Hindlimb muscle (tissue), 1 donor: ENCODE measurements around the gene AIG1. TPM values are rescaled to one million over a fixed set of nuclear protein-coding genes. Genes with fewer than 3 reads are reported as not detected.
"Not testable (repeated sequence)": the region's sequence is repeated elsewhere in the genome, so short reads cannot be mapped to it uniquely, and the experiment has no call there.

Experiments
- DNase-seq: peaks from one replicate; pipeline ENCODE4 v3.0.0-alpha.2; 2013
- polyA plus RNA-seq: library from polyadenylated mRNA; unstranded; fragments of 120-200 nt; gene quantifications from one replicate; pipeline ENCODE4 v1.2.1, GENCODE V29; 2013; ENCODE audit not compliant: insufficient read length

AIG1 gene
- polyA plus RNA-seq, 1 donor, result 35.9 TPM

DNA sequence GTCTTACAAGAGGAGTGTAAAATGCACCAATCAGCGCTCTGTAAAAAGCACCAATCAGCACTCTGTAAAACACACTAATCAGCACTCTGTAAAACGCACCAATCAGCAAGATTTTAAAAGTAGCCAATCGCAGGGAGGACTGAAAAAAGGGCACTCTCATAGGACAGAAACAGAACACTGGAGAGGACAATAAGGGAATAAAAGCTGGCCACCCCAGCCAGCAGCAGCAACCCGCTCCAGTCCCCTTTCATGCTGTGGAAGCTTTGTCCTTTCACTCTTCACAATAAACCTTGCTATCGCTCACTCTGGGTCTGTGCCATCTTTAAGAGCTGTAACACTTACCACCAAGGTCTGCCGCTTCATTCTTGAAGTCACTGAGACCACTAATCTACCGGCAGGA lies 1.7 kb upstream of the AIG1 start:
- no peak for DNase-seq

DNA sequence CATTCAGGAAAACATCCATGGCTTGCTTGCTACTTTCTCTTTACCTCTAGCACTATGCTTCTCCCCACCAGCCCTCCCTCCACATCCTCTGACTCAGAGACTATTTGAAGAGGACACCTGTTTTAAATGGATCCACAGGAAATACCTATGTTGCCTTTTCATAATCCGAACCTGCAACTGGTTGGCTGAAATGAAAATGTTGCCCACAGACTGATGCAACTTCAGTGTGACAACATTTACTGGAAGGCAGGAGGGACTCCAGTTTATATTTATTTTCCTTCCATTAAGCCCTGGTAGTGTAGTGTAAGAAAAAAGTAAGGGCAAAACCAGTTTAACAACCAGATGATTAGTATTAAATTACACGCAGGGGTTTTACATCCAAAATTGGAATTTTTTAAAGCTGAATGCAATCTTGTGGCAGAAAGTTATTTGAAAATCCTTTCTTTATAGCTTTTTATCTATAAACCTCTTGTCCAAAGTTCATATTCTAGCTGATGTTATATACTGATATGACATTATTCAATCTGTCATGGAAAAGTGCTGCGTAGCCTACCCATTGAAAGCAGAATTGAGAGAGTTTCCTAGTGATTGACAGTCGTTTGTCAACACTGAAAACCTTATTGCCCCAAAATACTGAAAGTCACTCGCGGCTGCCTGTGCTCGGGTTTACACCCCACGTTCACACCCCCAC lies 881 bp upstream of the AIG1 start:
- DNase-seq, result peak; percentile 27

DNA sequence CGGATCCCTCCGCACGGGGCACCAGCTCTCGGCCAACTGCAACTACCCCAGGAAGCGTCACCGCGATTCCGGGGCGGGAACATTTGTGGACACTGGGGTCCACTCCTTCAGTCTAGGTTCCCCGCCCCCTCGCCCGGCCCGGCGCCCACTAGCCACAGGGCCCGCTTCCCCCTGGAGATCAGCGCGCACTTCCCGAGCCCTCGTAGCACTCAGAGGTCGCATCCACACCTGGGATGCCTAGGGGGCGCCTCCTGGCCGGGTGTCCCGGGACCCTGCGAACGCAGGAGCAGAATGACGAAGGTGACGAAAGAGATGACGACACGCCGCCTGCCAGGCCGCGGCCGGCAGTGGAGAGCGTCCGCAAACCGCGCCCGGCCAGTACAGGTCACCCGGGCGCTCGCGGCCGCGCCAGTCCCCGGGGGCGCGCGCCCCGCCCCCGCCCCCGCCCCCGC lies 309 bp upstream of the AIG1 start:
- DNase-seq, result peak; percentile 77

DNA sequence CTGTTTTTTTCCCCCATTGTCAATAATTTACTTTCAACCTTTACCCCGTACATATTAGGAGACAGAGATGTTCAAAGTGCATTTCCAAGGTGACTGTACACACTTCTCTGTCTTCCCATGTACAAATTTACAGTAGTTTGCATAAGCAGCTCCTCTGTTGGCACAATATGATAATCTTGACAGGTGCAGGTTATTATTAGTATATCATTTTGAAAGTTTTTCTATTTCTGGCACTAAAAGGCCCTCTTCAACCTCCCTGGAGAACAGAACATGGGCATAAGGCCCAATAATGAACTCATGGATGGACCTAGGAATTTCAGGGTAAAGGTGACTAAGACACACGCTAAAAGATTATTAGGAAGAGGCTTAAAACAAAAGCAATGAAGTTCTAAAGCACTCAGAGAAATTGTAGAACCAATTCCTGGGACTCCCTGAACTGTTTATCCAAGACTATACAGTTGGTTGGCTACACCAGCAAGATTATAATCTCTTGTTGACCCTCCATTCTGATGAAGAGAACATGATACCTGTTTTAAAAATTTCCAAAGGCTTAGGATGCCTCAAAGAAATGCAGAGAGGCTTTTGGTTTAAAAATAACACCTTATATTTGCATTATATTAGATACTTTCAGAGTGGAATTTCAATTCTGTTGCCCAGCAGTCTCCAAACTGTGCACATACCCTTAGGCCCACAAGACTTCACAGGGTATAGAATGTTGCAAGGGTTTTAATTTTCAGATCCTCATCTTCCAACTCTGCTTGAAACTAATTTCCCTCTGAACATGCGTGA lies 1.1 kb downstream of the AIG1 start:
- no peak for DNase-seq

DNA sequence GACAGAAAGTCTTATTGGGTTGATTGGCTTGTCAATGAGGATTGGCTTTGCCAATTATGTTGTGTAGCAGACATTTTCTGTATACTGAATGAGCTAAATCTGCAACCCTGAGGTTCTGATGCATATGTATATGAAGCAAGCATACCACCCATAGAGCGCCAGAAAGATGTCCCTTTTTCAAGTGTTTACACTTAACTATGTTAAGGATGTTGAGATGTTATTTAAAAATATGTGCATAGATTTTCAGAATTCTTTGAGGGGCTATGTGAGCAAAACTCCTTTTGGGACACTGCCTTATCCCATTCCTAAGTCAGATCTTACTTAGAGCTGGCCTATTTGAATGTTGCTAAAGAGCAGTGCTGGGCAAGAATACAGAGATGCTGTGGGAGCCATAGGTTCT lies 1.9 kb downstream of the AIG1 start:
- DNase-seq, result no peak

DNA sequence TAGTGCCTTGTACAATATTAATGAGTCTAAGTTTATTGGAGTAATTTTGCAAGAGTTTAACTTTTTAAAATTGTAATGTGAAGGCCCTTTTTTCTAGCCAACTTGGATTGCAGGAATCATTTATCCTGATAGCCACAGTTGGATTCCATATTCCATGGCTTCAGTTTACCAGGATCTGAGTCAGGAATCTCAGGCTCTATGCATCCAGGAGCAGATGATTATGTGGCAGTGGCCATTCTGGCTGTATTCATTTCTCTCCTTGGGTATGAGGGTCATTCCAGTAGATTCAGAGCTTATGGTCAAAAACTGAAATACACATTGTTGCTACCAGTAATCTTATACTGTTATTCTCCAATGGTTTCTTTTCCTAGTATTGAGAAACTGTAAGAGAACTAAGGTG lies 2.9 kb downstream of the AIG1 start:
- DNase-seq, result no peak

DNA sequence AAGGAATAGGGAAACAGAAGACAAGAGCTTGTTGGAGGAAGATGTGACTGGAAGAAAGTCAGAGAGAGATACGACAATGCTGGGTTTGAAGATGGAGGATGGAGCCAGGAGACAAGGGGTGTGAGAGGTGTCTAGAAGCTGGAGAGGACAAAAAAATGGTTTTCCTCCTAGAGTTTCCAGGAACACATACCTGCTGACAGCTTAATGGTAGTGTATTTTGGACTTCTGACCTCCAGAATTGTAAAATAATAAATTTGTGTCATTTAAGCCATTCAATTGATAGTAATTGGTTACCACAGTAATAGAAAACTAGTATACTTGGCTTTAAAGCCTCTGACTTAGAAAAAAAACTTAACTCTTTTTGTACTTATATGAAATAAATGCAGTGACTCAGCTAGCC lies 3.6 kb downstream of the AIG1 start:
- no peak for DNase-seq

DNA sequence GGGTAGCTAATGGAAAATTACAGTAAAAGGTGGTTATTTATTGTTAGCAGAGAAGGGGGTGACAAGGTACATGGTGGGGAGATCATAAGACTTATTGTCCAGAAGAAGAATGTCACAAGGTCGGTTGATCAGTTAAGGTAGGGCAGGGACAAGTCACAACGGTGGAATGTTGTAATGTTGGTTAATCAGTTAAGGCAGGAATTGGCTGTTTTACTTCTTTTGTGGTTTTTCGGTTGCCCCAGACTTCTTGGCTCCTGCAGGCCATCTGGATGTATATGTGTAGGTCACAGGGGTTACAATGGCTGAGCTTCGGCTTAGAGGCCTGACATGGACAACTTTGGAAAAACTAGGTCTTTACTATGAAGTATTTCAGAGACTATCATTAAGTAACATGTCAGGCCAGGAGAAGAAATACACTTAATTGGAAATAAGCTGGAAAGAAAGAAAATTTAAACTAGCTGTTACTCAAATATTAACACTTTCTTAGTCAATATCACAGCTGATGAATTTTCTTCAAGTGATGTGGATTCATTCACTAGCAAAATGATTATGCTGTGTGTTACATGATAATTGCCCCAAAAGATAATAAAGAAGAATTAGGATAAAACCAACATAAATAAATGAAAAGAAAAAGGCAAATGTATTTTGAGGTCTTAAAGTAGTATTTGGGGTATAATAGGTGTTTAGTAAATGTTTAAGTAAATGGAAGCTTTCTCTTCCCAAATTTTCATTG lies 4.4 kb downstream of the AIG1 start:
- no peak for DNase-seq

DNA sequence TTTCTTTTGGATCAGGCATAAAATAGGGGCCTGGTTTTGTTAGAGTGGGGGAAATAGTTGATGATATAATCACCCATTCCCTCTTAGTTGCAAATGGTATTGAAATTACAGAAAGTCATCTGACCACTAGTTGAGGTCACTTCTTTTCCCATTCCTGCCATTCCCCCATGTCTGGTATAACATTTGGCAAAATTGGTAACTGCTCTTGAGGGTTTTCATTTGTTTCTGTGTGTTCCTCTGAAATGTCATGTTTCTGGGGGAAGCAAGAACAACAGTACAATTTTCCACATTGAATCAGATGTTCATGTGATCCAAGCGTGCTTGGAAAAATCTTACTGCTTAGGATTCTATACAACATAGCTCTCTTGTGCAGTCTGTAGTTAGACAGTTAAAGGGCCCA lies 7.3 kb downstream of the AIG1 start:
- DNase-seq, result peak; percentile 33

DNA sequence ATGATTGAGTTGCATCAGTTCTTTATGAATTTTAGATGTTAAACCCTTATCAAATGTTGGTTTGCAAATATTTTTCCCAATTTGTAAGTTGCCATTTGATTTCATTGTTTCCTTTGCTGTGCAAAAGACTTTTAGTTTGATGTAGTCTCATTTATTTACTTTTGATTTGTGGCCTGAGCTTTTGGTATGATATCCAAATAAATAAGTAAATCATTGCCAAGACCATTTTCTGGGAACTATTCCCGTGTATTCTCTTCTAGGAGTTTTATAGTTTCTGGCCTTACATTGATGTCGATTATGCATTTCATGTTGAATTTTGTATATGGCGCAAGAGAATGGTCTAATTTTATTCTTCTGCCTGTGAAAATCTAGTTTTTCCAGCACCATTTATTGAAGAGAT lies 13.4 kb downstream of the AIG1 start:
- no peak for DNase-seq

DNA sequence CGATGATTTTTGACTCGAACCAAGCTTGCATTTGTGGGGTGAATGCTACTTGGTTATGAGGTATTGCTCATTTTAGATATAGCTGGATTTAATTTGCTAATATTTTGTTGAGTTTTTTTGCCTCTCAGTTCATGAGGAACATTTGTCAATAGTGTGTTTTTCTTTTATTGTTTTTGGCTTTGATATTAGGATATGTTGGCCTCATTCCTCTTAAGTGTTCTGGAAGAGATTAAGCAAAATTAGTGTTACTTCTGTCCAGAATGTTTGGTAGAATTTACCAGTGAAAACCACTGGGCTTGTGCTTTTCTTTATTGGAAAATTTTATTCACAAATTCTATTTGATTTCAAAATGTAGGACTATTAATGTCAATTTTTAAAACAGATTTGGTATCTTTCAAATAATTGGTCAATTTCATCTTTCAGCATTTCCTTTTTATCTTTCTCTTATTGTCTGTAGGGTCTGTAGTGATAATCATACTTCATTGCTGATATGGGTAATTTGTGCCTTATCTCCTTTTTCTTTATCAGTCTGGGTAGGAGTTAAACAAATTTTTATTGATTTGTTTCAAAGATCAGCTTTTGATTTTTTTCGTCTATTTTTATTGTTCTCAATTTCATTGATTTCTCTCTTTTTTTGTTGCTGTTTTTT lies 14.1 kb downstream of the AIG1 start:
- no peak for DNase-seq

DNA sequence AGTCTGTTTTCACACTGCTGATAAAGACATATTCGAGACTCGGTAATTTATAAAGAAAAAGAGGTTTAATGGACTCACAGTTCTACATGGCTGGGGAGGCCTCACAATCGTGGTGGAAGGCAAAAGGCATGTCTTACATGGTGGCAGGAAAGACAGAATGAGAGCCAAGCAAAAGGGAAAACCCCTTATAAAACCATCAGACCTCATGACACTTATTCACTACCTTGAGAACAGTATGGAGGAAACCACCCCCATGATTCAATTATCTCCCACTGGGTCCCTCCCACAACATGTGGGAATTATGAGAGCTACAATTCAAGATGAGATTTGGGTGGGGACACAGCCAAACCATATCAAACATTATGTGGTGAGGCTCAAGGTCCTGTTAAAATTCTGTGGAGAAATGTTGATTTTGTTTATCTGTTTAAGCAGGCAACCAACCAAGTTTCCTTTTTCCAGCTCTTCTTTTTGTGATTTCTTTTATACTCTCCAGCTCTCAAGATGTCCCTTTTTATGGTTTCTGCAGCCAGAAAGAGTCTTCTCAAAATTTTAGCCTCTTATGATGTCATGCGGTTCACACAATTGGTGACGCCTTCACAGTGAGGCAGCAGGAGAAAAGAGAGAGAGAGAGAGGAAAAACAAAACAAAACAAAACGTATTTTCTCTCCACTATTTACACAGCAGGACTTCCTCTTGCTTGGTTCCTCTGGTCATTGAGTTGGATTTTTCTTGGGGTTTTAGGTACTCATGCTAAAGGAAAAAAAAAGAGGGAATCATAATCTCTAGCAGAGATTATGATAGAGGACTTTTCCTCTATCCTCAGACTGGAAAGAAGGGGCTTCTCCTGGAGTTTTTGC lies 18.0 kb downstream of the AIG1 start:
- no peak for DNase-seq

DNA sequence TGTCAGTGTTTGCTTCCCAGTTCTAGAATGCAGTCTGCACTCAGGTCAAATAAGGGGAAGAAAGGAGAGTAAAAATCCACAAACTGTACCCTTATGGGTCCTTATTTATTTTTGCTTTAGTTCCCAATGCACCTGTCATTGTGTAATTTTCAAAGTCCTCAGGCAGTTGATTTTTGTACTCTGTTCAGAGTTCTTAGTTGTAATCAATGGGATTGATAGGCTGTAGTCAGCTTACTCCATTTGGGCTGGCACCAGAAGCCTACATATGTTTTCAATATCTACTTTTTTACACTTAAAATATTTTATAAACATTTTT lies 18.6 kb downstream of the AIG1 start:
- no peak for DNase-seq

DNA sequence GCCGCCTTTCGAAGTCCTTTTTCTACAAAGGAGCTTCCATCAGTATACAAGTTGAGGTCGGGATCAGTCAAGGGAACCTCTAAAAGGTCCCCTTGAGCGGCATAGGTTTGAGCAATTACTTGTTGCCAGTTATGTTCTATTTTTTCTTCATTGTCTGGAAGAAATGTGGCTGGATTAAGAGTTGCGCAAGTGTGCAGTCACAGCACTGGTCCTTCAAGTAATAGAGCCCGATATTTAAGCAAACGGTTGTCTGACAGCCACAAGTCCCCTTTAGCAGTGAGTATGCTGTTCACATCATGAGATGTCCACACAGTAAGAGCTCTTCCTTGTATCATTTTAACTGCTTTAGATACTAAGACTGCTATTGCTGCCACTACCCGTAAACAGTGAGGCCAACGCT lies 21.6 kb downstream of the AIG1 start:
- DNase-seq, result not testable (repeated sequence)

DNA sequence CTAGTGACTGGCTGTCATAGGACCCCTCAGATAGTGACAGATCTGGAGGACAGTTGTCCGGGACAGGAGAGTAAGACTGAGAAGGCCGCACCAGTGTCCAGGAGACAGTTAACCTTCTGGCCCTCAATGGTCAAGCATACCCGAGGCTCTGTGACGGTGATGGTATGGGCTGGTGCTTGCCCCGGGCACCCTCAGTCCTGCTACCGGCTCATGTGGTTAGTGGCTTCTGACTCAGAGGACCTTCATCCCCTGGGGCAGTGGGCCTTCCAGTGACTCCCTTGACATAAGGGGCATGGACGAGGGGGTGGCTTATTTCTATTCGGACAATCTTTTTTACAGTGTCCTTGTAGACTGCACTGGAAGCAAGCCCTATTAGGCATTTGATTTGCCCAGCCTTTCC lies 23.3 kb downstream of the AIG1 start:
- not testable (repeated sequence) for DNase-seq

DNA sequence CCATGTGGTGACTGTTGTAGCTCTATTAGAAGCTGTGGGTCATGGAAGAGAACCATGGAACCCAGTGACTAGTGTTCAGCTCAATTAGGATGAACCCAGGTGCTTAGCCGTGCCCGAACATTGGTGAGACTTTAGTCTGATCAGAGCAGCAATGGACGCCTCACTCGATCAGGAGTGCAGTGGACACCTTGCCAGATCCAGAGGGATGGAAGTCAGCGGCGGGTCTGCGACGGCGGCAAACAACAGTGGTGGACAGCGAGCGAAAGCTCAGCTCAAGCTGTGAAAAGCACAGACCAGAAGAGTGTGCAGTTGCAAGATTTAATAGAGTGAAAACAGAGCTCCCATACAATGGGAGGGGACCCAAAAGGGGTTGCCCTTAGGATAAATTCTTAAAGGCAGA lies 26.6 kb downstream of the AIG1 start:
- DNase-seq, result not testable (repeated sequence)

DNA sequence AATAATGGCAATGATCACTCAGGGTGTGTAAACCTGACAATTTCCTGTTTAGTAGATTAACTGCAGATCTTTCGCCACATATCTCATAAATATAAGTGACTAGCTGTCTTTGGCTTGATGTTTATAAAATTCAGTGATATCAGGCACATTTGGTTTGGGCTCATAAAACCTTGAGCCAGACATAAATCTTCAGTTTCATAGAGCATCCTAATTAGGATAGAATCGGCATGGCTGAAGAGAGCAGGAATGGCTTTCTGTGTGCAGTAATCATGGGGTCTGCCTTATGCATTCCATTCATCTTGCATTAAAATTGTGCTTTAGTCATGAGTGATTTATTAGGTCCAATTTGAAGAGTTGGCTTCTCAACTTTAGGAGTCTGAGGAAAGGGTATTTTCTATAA lies 27.2 kb downstream of the AIG1 start:
- no peak for DNase-seq

DNA sequence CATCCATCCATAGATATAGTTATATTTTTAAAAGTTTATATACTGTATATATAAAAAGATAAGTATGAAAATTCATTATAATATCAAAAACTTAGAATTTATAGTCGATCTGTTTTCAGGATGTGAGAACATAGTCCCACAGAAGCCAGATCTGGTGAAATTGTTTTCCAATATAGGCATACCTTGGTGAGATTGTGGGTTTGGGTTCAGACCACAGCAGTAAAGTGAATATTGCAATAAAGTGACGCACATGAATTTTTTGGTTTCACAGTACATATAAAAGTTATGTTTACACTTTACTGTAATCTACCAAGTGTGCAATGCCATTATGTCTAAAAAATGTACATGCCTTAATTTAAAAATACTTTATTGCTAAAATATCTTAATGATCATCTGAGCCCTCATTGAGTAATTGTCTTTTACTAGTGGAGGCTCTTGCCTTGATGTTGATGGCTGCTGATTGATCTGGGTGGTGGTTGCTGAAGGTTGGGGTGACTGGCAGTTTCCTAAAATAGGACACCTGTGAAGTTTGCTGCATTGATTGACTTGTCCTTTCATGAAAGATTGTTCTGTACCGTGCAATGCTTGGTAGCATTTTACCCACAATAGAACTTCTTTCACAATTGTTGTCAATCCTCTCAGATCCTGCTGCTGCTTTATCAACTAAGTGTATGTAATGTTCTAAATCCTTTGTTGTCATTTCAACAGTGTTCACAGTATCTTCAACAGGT lies 29.8 kb downstream of the AIG1 start:
- no peak for DNase-seq

DNA sequence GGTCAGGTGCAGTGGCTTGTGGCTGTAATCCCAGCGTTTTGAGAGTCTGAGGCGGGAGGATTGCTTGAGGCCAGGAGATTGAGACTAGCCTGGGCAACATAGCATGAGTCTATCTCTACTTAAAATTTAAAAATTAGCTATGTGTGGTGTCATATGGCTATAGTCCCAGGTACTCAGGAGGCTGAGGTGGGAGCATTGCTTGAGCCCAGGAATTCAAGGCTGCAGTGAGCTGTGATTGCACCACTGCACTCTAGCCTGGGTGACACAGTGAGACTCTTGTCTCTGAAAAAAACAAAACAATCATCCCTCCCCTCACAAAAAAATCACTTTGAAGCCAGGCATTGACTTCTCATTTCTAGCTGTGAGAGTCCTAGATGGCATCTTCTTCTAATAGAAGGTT lies 32.1 kb downstream of the AIG1 start:
- DNase-seq, result no peak

DNA sequence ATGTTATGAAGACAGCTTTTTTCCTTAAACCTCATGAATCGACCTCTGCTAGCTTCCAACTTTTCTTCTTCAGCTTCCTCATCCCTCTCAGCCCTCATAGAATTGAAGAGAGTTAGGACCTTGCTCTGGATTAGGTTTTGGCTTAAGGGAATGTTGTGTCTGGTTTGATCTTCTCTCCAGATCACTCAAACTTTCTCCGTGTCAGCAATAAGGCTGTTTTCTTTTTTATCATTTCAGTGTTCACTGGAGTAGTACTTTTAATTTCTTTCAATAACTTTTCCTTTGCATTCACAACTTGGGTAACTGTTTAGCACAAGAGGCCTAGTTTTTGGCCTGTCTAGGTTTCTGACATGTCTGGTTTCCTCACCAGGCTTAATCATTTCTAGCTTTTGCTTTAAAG lies 32.6 kb downstream of the AIG1 start:
- DNase-seq, result no peak

DNA sequence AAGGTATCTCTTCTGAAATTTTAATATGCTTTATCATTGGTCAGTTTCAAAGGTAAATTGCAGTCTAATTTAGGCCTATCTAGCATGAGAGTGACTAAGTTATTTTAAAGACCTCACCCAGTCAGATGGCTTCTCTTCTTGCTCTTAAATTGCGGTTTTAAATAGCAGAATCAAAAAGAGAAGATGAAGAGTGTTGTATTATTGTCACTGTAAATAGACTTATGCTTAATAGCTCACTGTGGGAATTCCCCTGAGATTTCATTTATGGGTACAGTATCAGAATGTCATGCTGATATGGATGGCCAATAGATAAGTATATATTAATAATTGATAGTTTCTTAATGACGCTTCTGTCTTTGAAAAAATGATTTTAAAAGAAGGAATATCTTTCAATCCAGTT lies 35.7 kb downstream of the AIG1 start:
- DNase-seq, result no peak
